Left ventricle myocardium superior (tissue), 1 donor: ENCODE measurements around the gene CDHR3. TPM values are rescaled to one million over a fixed set of nuclear protein-coding genes. Genes with fewer than 3 reads are reported as not detected.

Experiments
- ATAC-seq: fragments of 200-7000 bp; cut with Tn5 transposase; one replicate; pipeline ENCODE4 v1.9.1; 2020; ENCODE audit warnings: mild to moderate bottlenecking, moderate library complexity
- DNase-seq: peaks from one replicate; pipeline ENCODE4 v3.0.0-alpha.2; 2020
- intact Hi-C: fragments of 100-400 bp; cut with micrococcal nuclease; formaldehyde crosslinking; loops from one replicate; pipeline ENCODE4 v1.11.0; 2022
- total RNA-seq: library from RNA; stranded (reverse); fragmentation: NEBNext Ultra II Directional; extraction: Animal tissue kit (Norgen Biotek cat#: 25700); gene quantifications from one replicate; pipeline ENCODE4 v1.2.1, GENCODE V29; 2021
- donor health status: DM: no; HTN: yes; CAD: no; lungs with severe emphysema.

CDHR3 gene
- total RNA-seq, 1 donor from 2014 or later: 0.89 TPM

DNA sequence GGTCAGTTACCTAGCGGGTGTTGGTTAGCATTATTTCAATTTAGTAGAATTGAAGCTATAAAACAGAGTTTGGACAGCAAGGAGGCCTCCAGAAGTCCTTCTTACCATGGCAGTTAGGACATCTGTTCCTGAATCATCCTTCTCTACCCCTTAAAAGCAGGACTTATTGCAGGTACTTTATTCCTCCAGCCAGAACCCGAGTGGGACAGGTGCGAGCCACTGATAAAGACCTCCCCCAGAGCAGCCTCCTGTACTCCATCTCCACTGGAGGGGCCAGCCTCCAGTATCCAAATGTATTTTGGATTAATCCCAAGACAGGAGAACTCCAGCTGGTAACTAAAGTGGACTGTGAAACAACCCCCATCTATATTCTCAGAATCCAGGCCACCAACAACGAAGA lies 54.6 kb downstream of the CDHR3 start:
- intact Hi-C loops: no loop called here
- DNase-seq (no peak), ATAC-seq (no peak)

DNA sequence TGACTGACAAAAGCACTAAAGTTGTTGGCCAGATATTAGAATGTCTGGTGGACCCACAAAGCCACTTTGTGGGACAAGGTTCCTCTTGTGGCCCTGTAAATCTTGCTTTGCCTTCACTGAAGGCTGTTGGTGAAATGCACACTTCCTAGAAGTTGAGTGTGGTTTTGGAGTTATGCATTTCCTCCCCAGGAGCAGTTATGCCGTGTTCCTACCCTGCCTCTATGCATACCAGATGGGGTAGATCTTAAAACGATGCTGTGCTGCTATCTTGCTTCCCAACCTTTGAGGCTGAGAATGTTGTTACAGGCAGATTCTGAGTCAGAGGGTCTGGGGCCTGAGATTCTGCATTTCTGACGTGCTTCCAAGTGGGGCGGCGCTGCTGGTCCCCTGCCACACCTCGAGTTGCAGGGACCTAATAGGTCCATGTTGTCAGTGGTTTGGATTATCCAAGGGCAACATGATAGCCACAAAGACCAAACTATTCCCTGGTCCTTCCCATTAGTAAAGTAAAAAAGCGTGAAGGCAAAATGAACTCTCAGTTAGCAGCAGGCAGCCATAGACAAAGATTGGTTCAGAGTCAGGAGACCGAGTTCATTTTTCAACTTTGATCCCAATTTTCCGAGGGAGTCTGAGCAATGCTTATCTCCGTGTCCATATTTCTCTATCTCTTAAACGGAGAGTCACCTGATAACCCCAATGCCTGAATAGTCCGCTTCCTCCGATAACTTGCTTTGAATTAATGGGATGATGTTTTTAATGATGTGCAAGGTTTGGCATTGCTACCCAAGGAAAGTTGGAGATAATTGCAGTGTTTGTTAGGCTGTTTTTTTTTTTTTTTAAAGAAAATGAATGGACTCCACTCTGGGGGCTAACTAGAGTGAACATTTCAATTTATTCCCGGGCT lies 55.8 kb downstream of the CDHR3 start:
- ATAC-seq (no peak), DNase-seq (no peak)
- intact Hi-C loops: no loop called here

DNA sequence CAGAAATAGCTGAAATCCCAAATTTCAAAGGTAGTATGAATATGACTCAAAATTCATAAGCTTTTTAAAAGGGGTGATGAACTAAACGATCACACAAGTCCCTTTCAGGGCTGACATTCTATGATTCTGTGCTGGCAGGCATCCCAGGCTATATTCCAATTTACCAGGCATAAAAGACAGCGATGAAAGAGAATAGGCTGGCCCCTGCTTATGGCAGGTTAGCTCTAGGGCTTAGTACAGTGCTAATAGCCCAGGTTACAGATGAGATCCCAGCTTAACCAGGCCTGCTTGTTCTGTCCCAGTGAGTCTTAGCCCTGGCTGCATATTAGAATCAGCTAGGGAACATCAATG lies 56.4 kb downstream of the CDHR3 start:
- intact Hi-C loops: no loop called here
- DNase-seq (no peak), ATAC-seq (no peak)

DNA sequence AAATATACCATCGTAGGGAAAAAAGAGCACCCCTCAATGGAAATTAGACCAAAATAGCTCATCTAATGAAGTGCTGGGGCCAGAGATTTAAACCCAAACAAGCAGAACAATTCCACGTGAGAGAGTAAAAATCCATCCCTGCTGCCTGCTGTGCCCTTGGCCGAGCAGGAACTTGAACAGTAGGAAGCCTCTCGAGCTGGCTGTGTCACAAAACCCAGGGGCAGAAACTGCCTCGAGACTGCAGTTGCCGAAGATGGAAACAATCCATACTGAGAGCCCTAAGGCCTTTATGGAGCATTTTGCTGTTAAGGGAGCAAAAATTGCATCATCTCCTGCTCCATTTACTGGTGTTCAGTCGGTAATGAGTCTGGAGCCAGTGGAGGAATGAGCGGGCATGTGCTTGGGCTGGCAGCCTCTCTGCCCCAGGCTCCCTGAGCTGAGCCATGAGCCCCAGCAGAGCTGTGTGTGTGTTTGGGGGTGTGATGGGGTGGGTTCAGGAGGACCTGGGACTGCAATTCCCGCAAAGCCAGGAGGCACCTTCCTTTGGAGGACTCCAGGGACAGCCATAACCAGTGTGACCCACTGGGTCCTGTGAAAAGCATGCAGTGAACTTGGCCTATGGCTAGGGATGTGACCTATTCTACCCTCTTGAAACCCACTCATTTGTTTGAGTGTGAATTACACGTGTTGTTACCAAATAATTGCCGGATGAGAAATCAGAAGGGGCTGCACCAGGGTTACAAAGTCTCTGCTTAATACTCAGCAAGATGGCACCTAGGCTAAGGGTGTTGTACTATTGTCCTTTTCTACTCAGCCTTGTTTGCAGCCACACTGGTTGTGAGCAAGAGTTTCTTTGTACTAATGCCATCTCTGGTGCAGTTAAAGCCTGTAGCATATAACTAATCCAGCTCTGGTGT lies 58.3 kb downstream of the CDHR3 start:
- intact Hi-C loops: no loop called here
- ATAC-seq (no peak), DNase-seq (no peak)

DNA sequence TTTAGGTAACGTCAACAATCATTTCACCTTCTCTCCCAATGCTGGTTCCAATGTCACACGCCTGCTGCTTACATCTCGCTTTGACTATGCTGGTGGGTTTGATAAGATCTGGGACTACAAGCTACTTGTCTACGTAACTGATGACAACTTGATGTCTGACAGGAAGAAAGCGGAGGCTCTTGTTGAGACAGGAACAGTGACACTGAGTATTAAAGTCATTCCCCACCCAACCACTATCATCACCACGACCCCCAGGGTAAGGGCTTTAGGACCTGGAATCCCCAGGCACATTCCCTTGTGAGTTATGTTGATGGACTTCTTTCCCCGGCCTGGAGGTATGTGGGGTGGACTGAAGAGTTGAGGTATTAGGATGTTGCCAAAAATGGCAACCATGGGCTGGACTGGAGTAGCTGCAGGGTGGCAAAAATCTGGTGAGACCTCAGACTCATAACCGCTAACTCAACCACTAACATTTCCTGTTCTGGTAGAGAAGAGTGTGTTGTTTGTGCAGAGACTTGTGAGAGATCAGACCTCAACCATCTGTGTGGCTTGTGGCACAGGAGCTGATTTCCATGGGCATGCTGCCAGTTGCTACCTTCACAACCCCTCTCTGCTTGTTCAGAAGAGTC lies 59.2 kb downstream of the CDHR3 start:
- ATAC-seq (no peak), DNase-seq (no peak)
- intact Hi-C loops: no loop called here

DNA sequence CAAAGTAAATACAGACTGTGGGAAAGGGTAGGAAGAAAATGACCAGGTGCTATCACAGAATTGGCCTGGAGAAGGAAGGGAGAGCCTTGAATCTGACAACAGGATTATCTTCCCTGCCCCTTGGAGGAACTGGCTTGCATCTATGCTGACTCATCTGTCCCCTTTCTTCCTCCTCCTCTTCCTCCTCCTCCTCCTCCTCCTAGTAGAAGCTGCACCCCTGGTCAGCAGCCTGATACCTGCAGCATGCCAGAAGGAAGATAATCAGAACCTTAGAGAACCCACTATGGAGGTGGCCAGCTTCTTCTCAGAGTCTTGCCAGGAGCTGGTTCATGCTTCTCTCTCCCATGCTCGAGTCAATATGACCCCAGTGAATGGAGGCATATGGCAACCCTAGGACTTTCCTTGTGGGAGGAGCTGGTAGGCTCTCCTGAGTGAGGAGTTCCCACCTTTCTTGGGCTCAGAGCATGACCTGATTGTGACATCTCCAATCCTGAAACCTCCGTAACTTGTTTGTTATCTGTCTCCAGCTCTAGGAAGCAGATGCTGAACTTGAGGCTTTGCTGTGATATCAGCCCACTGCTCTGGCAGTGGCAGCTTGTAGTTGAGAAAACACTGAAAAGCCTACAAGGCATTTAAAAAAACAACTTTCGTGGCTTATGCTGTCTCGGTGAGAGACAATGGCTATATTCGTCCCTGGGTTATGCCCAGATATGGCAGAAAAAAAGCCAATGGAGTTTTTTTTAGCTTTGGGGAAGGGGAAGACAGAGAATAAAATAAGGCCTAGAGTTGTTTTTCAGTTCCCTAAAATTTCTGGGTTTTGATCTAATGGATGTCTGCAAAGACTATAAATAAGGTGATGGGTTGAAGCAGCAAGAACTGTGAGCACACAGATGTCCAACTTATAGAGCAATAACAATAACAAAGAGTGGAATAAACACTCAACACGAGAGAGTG lies 60.6 kb downstream of the CDHR3 start:
- no peak for ATAC-seq
- intact Hi-C loops: no loop called here
- no peak for DNase-seq

DNA sequence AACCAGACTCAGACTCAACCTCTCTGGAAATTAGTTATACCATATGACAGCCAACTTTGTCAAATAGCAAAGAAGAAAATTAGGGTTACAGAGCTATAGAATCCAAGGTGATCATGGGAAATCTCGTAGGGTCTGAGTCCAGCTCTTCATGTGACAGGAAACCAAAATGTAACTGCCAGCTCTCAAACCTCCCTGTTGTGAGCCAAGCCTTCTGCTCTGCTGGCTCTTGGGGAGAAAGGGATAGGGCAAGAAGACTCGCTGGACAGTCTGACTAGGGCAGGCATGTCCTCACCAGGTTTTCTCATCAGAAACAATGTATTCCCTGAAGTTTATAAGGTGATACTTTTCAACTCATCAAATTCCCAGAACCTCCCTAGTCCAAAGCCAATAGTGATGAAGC lies 63.0 kb downstream of the CDHR3 start:
- DNase-seq (no peak), ATAC-seq (no peak)
- intact Hi-C loops: no loop called here

DNA sequence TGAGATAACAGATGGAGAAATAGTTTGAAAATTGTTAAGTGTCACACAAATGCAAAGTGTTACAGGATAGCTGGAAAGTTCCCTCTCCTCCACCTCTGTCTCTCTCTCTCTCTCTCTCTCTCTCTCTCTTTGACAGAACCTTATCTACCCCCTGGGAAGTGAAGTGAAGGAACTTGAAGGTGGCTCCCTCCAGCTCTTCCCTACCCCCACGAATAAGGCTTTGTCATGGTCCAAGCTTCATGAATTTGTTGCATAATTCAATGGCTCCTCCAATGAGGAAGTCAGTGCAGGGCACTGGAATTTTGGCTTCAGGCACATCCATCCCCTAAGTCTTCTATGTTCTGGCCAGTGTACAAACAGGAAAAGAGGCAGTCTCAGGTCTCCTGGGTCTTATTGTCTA lies 66.4 kb downstream of the CDHR3 start:
- DNase-seq (no peak), ATAC-seq (no peak)
- intact Hi-C loops: no loop called here

DNA sequence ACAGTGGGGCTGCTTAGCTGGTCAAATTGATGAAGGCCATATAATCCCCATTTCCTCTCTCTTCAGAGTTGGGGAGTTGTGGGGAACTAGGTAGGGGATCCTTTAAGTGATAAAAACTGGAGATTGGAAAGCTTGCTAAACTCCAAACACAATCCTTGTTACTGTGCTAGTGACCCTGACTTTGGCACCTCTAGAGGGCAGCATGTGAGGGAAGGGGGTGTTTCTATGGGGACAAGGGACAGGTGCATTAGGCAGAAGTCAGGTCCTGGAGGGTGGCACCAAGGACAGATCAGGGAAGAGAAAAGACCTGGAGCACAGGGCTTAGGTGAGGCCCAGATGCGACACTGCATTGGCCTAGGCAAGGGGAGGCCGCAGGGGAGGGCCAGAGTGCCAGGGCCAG lies 66.9 kb downstream of the CDHR3 start:
- intact Hi-C loops: loop anchor here (10.0 kb wide), 1 partner anchor 95 kb away; no protein-coding TSS in a partner anchor
- DNase-seq (no peak), ATAC-seq (no peak)

DNA sequence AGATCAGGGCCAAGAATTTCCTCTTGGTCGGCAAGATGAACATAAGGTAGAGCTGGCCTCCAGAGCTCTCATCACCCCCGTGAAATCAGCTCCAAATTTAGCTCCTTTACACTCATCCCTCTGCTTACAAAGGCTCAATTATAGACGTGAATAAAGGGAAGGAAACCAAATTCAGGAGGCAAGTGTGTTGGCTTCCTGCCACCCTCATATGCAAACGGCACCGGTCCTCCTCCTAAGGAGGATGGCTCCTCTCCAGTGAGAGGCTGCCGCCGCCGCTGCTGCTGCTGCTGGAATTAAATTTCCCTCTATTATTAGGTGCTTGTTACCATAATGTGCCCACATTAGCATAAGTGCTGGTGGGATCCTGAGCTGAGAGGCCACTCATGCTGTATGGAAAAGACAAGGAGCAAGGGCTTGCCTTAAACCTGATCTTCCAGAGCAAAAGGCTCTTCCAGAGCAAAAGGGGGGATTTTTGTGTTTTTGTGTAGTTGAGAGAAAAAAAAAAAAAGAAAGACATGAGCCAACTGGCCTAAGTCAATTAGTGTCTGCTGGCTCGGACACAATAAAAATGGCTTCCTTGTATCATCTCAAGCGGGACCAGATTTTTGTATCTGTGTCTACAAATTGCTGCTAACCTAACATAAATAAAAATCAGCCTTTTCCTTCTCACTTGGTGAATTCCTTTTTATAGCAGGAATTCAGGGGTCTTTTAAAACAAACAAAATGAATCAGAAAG lies 68.4 kb downstream of the CDHR3 start:
- intact Hi-C loops: loop anchor here (10.0 kb wide), 1 partner anchor 97 kb away; no protein-coding TSS in a partner anchor
- ATAC-seq: no peak
- DNase-seq: peak; percentile 30

DNA sequence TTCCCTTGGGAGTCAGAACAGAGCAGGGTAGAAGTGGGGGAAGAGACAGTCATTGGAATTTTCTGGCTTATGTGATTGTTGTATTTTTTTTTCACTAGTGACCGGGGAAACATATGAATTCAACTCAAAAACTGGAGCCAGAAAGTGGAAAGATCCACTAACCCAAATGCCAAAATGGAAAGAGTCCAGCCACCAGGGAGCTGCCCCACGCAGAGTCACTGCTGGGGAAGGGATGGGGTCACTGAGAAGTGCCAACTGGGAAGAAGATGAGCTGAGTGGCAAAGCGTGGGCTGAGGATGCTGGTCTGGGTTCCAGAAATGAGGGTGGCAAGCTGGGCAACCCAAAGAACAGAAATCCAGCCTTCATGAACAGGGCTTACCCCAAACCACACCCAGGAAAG lies 69.2 kb downstream of the CDHR3 start:
- intact Hi-C loops: loop anchor here (10.0 kb wide), 1 partner anchor 97 kb away; no protein-coding TSS in a partner anchor
- DNase-seq: no peak
- ATAC-seq: no peak

DNA sequence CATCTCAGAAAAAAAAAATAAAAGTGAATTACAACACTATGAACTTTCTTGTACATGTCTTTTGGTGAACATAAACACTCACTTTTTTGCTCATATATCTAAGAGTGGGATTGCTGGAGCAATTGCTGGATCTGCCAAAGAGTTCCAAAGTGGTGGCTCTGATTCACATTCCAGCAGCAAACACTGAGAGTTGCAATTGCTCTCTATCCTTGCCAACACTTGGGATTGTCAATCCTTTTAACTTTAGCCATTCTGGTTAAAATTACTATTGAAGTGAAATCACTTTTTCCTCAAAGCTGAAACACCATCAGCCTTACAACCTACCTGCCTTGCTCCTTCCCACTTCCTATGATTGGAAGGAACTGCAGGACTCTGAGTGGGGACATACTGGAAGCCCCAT lies 70.7 kb downstream of the CDHR3 start:
- ATAC-seq (no peak), DNase-seq (no peak)
- intact Hi-C loops: loop anchor here (10.0 kb wide), 1 partner anchor 99 kb away; no protein-coding TSS in a partner anchor

DNA sequence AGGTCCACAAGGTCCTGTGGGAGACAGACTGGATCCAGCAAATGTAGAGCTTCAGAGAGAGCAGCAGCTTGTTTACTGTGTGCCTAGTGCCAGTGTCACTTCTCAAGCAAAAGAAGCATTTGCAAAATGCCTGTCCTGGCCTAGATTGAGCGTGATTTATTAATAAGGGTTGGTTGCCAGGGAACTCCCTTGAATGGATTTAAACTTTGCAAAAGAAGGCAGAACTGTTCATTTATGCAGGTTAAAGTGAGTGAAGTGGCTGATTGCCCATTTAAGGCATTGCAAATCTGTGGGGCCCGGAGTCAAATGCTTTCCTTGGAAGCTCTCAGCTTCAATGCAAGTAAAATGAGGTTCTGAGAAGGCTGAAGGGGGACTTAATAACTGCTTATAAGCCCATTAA lies 71.3 kb downstream of the CDHR3 start:
- DNase-seq: no peak
- ATAC-seq: no peak
- intact Hi-C loops: loop anchor here (10.0 kb wide), 1 partner anchor 100 kb away; no protein-coding TSS in a partner anchor

DNA sequence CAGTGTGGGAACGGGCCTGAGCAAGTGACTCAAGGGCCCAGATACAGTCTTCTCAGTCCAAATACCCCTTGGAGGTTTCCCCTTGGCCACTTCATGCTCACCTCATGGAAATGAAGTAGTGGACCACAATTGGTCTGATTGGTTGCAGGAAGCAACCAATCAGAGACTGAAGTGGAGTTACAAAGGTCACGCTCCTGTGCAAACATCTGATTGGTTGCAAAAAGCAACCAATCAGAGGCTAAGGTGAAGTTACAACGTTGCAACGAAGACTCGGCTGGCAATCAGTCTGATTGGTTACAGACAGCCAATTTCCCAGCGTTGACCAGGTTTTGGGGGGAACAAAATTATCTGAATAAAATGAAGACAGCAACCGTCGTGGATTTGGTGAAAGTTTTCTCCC lies 72.5 kb downstream of the CDHR3 start:
- ATAC-seq (no peak), DNase-seq (no peak)
- intact Hi-C loops: loop anchor here (10.0 kb wide), 1 partner anchor 101 kb away; no protein-coding TSS in a partner anchor

DNA sequence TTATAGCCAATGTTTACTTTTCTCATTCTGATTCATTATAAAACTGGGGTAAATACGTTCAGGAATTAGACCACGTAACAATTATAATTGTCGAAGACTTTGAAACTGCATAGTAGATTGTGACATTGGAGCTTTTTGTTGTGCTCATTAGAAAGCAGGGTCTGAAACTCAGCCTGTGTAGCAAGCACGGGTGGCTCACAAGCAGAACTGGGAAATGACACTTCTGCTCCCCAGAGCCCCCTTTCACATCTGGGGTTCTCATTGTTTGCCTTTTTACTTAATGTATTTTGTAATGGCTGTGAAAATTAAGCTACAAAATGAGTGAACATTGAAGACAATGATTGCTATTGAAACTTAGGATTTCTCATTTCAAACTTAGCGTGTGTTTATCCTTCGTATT lies 72.9 kb downstream of the CDHR3 start:
- intact Hi-C loops: loop anchor here (10.0 kb wide), 1 partner anchor 101 kb away; no protein-coding TSS in a partner anchor

DNA sequence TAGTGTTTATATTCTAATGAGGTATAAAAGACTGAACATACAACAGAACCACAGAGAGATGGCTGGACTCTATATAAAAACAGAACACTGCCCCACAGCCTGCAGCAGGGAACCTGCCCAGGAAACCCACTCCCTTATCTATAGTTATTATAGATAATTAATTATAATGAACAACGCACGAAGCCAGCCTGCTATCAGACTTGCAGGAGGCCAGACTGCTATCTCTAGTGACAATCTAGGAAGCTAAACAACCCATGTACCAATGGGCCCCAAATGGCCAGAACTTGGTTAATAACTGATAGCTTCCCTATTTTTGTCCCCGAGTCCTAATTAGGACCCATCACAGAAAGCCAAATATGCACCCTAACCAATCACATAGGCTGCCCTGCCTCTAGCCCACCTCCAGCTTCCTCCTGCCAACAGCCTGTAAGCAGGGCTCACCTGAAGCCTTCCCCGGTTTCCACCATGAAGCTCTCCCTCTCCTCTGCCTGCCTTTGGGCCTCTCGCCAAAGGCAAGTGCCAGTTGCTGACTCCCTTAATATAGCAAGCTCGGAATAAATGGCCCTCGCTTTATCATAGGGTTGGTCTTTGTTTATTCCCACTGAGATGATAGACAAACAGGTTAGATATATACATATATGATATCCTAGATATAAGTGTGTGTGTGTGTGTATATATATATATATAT lies 74.6 kb downstream of the CDHR3 start:
- DNase-seq: peak; percentile 59
- ATAC-seq: peak; percentile 38
- intact Hi-C loops: loop anchor here (10.0 kb wide), 1 partner anchor 103 kb away; no protein-coding TSS in a partner anchor

More for the DNA sequence above, 72.9 kb downstream of the CDHR3 start:
- ATAC-seq: no peak
- no peak for DNase-seq

DNA sequence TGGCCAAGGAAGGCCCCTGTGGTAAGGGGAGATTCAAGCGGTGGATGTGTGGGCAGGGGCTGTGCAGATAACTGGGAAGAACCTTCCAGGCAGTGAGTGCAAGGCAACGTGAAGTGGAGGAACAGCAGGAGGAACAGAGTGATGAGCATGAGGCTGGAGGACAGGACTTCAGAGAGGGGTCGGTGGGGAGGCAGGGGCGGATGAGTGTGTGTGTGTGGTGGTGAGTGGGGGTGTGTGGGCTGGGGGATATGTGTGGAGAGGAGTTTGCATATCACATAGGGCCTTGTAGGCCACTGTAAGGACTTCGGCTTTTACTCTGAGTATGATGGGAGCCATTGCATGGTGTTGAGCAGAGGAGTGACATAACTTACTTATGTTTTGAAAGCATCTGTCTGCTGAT lies 75.2 kb downstream of the CDHR3 start:
- ATAC-seq (no peak), DNase-seq (no peak)
- intact Hi-C loops: loop anchor here (10.0 kb wide), 1 partner anchor 103 kb away; no protein-coding TSS in a partner anchor
